Right atrium auricular region (tissue), 2 donors: ENCODE measurements around the gene TEX12. TPM values are rescaled to one million over a fixed set of nuclear protein-coding genes. Genes with fewer than 3 reads are reported as not detected.

ENCODE experiments used
- DNase-seq: peaks from one replicate; pipeline ENCODE4 v3.0.0-alpha.2; 2019; ENCODE audit warnings: low spot score
- H3K27ac ChIP-seq, 2 donors: fragments of 200-600 bp; sonication (generic); 1 replicate in 1 of 2; 2 replicates in 1 of 2; pipeline ENCODE4 v1.5.1; 2016 to 2019
- H3K27me3 ChIP-seq, 2 donors: fragments of 200-600 bp; sonication (generic); one replicate each; pipeline versions ENCODE4 v1.5.1 to v1.6.0; 2017 to 2019
- H3K36me3 ChIP-seq: fragments of 200-600 bp; sonication (generic); one replicate; pipeline ENCODE4 v1.5.1; 2016
- H3K4me1 ChIP-seq, 2 donors: fragments of 200-600 bp; sonication (generic); one replicate each; pipeline versions ENCODE4 v1.5.1 to v1.6.0; 2017 to 2019
- H3K4me3 ChIP-seq, 2 donors: fragments of 200-600 bp; sonication (generic); 1 replicate in 1 of 2; 2 replicates in 1 of 2; pipeline ENCODE4 v1.5.1; 2017 to 2019; ENCODE audit warnings: mild to moderate bottlenecking in 1 of 2, moderate library complexity in 1 of 2
- H3K9me3 ChIP-seq, 2 donors: fragments of 200-600 bp; sonication (generic); one replicate each; pipeline ENCODE4 v1.5.1; 2019
- CTCF ChIP-seq, 2 donors: fragments of 200-600 bp; sonication (generic); IDR thresholded peaks; one replicate each; pipeline ENCODE4 v1.5.1; 2019; ENCODE audit warnings: antibody characterized with exemption in 2 of 2
- total RNA-seq, 2 donors: library from RNA; depleted of rRNA; stranded (reverse); fragments of >200 nt; gene quantifications; one replicate each; pipeline ENCODE4 v1.1.0, GENCODE V29; 2016

TEX12 gene
- total RNA-seq, 2 donors from 2014 or later, result not detected

DNA sequence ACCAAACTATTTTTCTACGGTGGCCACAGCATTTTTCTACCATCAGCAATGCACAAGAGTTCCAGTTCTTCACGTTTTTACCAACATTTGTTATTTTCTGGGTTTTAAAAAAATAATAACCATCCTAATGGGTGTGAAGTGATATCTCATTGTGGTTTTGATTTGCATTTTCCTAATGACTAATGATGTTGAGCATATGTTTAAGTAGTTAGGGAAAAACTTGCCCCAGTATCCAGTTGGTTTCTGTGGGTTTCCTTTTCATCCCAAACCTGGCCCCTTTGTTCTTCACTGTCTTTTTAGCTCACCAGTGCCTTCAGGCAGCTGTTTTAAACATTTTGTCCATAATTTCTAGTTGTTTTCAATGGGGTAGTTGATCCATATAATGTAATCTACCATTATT is 44.4 kb downstream of the TEX12 start:
- no peak for DNase-seq
- H3K4me1 ChIP-seq, result peaks cover 0 to 7% of the 10 kb centered on the region in 2 donors
- TF ChIP-seq CTCF (IDR thresholded peaks at IDR 0.05), result no peak
- H3K27ac ChIP-seq, result no peak overlapping the region
- no peaks in the 10 kb centered on the region for H3K9me3 ChIP-seq
- H3K36me3 ChIP-seq, result peaks cover 15% of the 10 kb centered on the region
- H3K4me3 ChIP-seq, result no peak overlapping the region
- H3K27me3 ChIP-seq, result no peaks in the 10 kb centered on the region

DNA sequence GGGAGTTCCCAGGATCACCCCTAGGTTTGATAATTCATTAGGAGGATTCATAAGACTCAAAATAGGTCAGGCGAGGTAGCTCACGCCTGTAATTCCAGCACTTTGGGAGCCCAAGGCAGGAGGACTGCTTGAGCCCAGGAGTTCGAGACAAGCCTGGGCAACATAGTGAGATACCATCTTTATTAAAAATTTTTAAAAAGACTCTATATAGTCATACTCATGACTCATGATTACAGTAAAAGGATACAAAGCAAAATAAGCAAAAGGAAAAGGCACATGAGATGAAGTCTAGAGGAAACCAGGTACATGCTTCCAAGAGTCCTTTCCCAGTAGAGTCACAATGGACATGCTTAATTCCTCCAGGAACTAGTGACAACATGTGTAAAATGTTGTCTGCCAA is 45.1 kb downstream of the TEX12 start:
- no peak for DNase-seq
- Histone ChIP-seq H3K27ac (no peak overlapping the region), H3K27me3 (no peaks in the 10 kb centered on the region), H3K36me3 (peaks cover 17% of the 10 kb centered on the region), H3K9me3 (no peaks in the 10 kb centered on the region), H3K4me3 (no peak overlapping the region), H3K4me1 (peaks cover 0 to 7% of the 10 kb centered on the region in 2 donors)
- no peak for TF ChIP-seq CTCF (IDR thresholded peaks at IDR 0.05)

DNA sequence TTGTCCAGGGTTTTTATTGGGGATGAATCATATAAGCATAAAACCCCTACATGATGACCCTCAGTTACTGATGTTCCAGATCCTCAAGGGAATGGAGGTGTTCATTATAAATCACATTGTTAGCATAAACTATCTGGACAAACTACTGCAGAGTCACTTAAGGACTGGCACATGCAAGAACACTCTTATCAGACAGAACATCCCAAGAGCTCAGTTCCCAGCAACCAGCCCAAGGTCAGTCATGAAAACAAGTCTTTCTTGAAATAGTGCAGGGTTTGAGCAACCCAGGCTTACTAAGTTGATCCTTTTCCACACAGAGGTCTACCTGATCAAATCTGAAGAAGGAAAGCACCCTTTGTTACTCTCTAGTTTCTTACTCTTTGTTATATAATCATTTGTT is 45.5 kb downstream of the TEX12 start:
- Histone ChIP-seq H3K4me3 (no peak overlapping the region), H3K27me3 (no peaks in the 10 kb centered on the region), H3K27ac (no peak overlapping the region), H3K36me3 (peaks cover 17% of the 10 kb centered on the region), H3K9me3 (no peaks in the 10 kb centered on the region), H3K4me1 (peaks cover 0 to 7% of the 10 kb centered on the region in 2 donors)
- no peak for DNase-seq
- TF ChIP-seq CTCF (IDR thresholded peaks at IDR 0.05), result no peak

GRCh38 chr11:112213753-112214152 is 46.6 kb downstream of the TEX12 start:
- Histone ChIP-seq H3K27me3 (no peaks in the 10 kb centered on the region), H3K27ac (no peak overlapping the region), H3K9me3 (no peaks in the 10 kb centered on the region), H3K36me3 (peaks cover 24% of the 10 kb centered on the region), H3K4me1 (peaks cover 0 to 7% of the 10 kb centered on the region in 2 donors), H3K4me3 (no peak overlapping the region)
- TF ChIP-seq CTCF (IDR thresholded peaks at IDR 0.05), result no peak
- no peak for DNase-seq

DNA sequence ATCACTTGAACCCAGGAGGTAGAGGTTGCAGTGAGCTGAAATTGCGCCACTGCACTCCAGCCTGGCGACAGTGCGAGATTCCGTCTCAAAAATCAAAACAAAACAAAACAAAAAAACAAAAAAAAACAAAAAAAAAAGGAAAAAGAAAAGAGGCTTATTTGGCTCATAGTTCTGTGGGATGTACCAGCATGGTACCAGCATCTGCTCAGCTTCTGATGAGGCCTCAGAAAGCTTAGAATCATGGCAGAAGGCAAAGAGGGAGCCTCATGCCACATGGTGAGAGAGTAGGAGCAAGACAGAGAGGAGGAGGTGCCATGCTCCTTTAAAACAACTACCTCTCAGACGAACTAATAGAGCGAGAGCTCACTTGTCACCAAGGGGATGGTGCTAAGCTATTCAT is 48.4 kb downstream of the TEX12 start:
- no peak overlapping the region for H3K27ac ChIP-seq
- no peak for TF ChIP-seq CTCF (IDR thresholded peaks at IDR 0.05)
- no peak overlapping the region for H3K4me3 ChIP-seq
- peaks cover 0 to 7% of the 10 kb centered on the region in 2 donors for H3K4me1 ChIP-seq
- no peak for DNase-seq
- no peaks in the 10 kb centered on the region for H3K9me3 ChIP-seq
- H3K27me3 ChIP-seq, result no peaks in the 10 kb centered on the region
- peaks cover 24% of the 10 kb centered on the region for H3K36me3 ChIP-seq

GRCh38 chr11:112216561-112217105 is 49.5 kb downstream of the TEX12 start:
- no peak overlapping the region for H3K27ac ChIP-seq
- H3K36me3 ChIP-seq, result peaks cover 24% of the 10 kb centered on the region

More at GRCh38 chr11:112216561-112217105, 49.5 kb downstream of the TEX12 start:
- TF ChIP-seq CTCF (IDR thresholded peaks at IDR 0.05), result no peak
- Histone ChIP-seq H3K4me3 (no peak overlapping the region), H3K9me3 (no peaks in the 10 kb centered on the region), H3K4me1 (peaks cover 0 to 7% of the 10 kb centered on the region in 2 donors), H3K27me3 (no peaks in the 10 kb centered on the region)
- no peak for DNase-seq
